ENCODE results near the gene STUM.

STUM gene

DNA sequence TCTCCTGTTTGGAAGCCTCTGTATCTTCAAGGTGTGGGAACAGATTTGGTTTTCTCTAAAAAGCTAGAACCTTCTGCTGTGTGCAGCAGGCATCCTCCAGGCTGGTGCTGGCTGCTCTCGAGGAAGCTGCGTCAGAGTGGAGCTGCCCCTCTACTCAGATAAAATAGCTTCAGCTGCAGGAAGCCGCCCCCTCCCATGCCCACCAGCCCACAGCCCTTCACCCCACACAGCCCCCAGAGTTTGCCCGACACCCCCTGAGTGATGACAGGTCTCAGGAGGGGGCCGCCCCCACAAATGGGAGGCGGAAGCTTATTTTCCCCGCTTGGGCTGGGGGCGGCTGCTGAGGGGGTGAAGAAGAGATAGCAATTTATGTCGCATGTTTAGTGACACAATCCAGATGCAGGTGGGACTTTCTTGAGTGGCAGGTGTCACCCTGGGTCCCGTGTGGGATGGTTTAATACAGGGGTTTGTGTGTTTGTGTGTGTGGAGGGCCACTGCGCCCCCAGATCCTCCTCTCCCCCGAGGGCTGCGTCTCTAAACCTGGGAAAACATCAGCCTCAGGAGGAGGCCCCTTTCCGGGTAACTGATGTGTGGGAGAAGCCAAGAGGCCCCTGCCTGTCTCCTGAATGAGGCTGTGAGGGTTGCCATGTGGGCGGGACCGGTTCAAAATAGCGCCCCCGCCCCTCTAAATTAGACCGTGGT is 55.4 kb downstream of the STUM start:
- no peaks in the 10 kb centered on the region for H3K79me2 ChIP-seq (ENCODE audit: insufficient read depth, low read length)
- H4K20me1 ChIP-seq (ENCODE audit: insufficient read depth, low read length): no peaks in the 10 kb centered on the region; the same call in 1 of the 2 replicates
- H2AFZ ChIP-seq (ENCODE audit: low read depth, low read length): no peak overlapping the region
- TF ChIP-seq CTCF (IDR thresholded peaks at IDR 0.05; ENCODE audit: borderline replicate concordance, extremely low read depth, low read length, poor library complexity, severe bottlenecking): no peak
- TF ChIP-seq EZH2 (IDR thresholded peaks at IDR 0.05; ENCODE audit: borderline replicate concordance, low read depth, low read length, severe bottlenecking): no peak
- H3K9ac ChIP-seq (ENCODE audit: low read depth, low read length): no peak overlapping the region
- no peak overlapping the region for H3K27ac ChIP-seq (ENCODE audit: low read length)
- ATAC-seq (ENCODE audit: insufficient read depth, low read depth) (no peak), DNase-seq (no peak)
- H3K4me1 ChIP-seq (ENCODE audit: insufficient read depth, low read length): no peaks in the 10 kb centered on the region
- no peak overlapping the region for H3K4me3 ChIP-seq (ENCODE audit: low read depth in 1 of 2, low read length in 2 of 2)
- H3K36me3 ChIP-seq (ENCODE audit: insufficient read depth, low read length): no peaks in the 10 kb centered on the region
- no peak overlapping the region for H3K4me2 ChIP-seq (ENCODE audit: insufficient read depth, low read length)
- H3K27me3 ChIP-seq (ENCODE audit: insufficient read depth, low read length, poor library complexity): no peaks in the 10 kb centered on the region
- no peaks in the 10 kb centered on the region for H3K9me3 ChIP-seq (ENCODE audit: insufficient read depth, low read length, severe bottlenecking)

DNA sequence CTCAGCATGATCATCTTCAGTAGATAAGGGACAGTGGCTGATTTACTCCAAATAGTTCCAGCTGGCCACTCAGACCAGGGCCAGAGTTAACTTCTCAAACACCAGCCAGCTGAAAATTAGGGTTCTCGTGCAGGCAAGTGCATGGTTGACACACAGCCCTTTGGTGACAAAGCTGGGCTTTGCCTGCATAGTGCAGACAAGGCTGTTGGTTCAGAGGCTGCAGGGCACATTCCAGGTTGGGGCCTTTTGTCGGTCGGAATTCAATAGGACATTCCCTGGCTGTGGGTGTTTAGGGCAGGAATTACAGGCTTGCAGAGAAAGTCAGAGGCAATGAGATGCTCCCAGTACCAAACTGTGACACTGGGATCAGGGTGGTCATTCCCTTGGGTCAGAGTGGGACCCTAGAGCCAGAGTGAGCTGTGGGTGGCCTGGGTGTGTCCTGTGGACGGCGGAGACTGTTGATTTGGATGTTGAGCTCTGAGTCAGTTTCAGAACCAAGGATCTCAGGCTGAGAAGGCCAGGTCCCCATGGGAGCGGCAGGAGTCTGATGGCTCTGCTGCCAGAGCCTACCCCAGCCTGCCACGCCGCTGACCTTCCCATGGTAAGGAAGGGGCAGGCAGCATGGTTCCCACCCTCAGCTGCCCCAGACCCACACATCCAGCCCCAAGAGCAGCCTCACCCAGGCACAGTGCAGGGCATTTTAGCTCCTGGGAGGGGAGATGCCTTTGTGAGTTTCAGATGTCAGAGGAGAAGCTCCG is 56.2 kb downstream of the STUM start:
- no peak overlapping the region for H3K9ac ChIP-seq (ENCODE audit: low read depth, low read length)
- TF ChIP-seq CTCF (IDR thresholded peaks at IDR 0.05; ENCODE audit: borderline replicate concordance, extremely low read depth, low read length, poor library complexity, severe bottlenecking): no peak
- TF ChIP-seq EZH2 (IDR thresholded peaks at IDR 0.05; ENCODE audit: borderline replicate concordance, low read depth, low read length, severe bottlenecking): no peak
- H3K4me1 ChIP-seq (ENCODE audit: insufficient read depth, low read length): no peaks in the 10 kb centered on the region
- no peaks in the 10 kb centered on the region for H3K27me3 ChIP-seq (ENCODE audit: insufficient read depth, low read length, poor library complexity)
- no peak overlapping the region for H3K27ac ChIP-seq (ENCODE audit: low read length)
- H2AFZ ChIP-seq (ENCODE audit: low read depth, low read length): no peak overlapping the region
- ATAC-seq (ENCODE audit: insufficient read depth, low read depth) (no peak), DNase-seq (no peak)
- H4K20me1 ChIP-seq (ENCODE audit: insufficient read depth, low read length): no peaks in the 10 kb centered on the region; the same call in 1 of the 2 replicates
- H3K36me3 ChIP-seq (ENCODE audit: insufficient read depth, low read length): no peaks in the 10 kb centered on the region
- no peaks in the 10 kb centered on the region for H3K9me3 ChIP-seq (ENCODE audit: insufficient read depth, low read length, severe bottlenecking)
- no peaks in the 10 kb centered on the region for H3K79me2 ChIP-seq (ENCODE audit: insufficient read depth, low read length)
- H3K4me3 ChIP-seq (ENCODE audit: low read depth in 1 of 2, low read length in 2 of 2): no peak overlapping the region
- H3K4me2 ChIP-seq (ENCODE audit: insufficient read depth, low read length): no peak overlapping the region

- H3K27me3 ChIP-seq (ENCODE audit: insufficient read depth, low read length, poor library complexity): no peaks in the 10 kb centered on the region
- H3K9ac ChIP-seq (ENCODE audit: low read depth, low read length): no peak overlapping the region
- H3K27ac ChIP-seq (ENCODE audit: low read length): no peak overlapping the region
- H4K20me1 ChIP-seq (ENCODE audit: insufficient read depth, low read length): no peaks in the 10 kb centered on the region; the same call in 1 of the 2 replicates
- TF ChIP-seq EZH2 (IDR thresholded peaks at IDR 0.05; ENCODE audit: borderline replicate concordance, low read depth, low read length, severe bottlenecking) (no peak), CTCF (IDR thresholded peaks at IDR 0.05; ENCODE audit: borderline replicate concordance, extremely low read depth, low read length, poor library complexity, severe bottlenecking) (no peak)
- no peak overlapping the region for H3K4me2 ChIP-seq (ENCODE audit: insufficient read depth, low read length)
- no peaks in the 10 kb centered on the region for H3K4me1 ChIP-seq (ENCODE audit: insufficient read depth, low read length)
- H3K36me3 ChIP-seq (ENCODE audit: insufficient read depth, low read length): no peaks in the 10 kb centered on the region
- ATAC-seq (ENCODE audit: insufficient read depth, low read depth): no peak
- no peaks in the 10 kb centered on the region for H3K9me3 ChIP-seq (ENCODE audit: insufficient read depth, low read length, severe bottlenecking)
- no peaks in the 10 kb centered on the region for H3K79me2 ChIP-seq (ENCODE audit: insufficient read depth, low read length)
- no peak overlapping the region for H2AFZ ChIP-seq (ENCODE audit: low read depth, low read length)
- no peak for DNase-seq
- no peak overlapping the region for H3K4me3 ChIP-seq (ENCODE audit: low read depth in 1 of 2, low read length in 2 of 2)
Measured at GRCh38 chr1:226605318-226605950, 56.9 kb downstream of the STUM start.

All from DND-41 (cell line).